ENCODE data around the gene UBE4B.
"Not testable (repeated sequence)": the region's sequence is repeated elsewhere in the genome, so short reads cannot be mapped to it uniquely, and the experiment has no call there.

UBE4B gene

DNA sequence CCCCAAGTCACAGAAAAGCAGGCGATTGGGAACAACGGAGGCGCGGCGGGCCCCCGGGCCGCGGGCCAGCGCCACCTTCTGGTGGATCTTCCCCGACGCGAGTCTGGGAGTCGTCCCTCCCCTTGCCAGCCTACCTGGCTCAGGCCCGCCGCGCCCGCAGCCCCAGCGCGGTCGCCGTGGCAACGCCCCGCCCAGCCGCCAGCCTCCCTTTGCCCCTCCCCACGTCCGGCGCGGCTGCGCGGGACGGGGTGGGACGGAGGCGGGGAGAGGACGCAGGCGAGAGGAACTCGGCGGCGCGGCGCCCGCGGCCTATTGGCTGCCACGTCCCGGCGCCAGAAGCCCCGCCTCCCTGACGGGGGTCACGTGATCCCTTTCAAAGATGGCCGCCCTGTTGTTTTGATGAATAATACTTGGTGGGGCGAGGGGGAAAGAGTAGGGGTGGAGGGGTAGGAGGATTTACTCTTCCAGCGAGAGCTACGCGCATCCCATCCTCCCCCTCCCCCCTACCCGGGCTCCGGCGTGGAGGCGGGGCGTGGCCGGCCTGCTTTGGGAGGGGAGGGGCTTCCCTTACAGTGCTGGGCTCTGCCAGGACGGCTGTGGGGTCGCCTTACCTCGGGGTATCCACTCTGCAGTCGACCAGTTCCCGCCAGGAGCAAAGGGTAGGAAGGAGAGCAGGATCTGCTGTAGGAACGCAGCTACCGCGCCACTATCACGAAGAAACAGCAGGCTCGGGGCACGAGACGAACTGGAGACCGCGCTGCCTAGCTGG, at the start of gene UBE4B:
UBE4B (plus strand) TSS at position 369 of the 769 bp plus-strand sequence. CDS start 713 bp downstream, outside the sequence.
- DNase-seq = peak; percentile 96

DNA sequence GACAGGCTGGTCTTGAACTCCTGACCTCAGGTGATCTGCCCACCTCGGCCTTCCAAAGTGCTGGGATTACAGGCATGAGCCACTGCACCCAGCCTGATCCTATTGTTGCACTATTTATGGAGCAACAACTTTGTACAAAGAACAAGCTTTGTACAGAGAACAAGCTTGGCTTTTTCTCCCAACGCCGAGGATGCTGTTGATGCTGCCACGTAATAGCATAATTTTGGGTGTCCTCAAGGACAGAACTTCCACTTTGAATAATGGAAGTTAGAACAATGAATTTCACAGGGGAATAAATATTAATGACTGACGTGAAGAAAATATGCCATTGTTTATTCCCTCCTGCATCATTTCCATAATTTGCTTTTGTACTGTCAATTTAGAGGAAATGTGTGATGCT, 48.5 kb upstream of the UBE4B start:
- no peak for DNase-seq

DNA sequence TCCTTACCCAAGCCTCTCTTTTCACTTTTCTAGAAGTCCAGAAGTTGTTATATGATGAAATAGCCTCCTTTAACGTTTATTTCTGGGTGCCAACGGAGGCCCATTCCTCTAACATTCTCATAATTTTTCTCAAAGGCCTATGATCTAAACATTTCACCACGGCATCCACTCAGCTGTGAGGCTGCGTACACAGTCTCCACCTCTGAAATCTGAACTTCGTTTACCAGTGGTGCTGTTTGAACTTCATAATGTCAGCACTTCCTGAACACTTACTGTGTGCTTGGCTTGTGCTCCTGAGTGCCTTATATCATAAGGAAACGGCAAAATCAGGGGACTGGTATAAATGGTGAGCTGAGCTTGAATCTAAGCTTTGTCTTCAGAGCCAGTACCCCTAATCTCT, 47.8 kb upstream of the UBE4B start:
- DNase-seq = no peak

DNA sequence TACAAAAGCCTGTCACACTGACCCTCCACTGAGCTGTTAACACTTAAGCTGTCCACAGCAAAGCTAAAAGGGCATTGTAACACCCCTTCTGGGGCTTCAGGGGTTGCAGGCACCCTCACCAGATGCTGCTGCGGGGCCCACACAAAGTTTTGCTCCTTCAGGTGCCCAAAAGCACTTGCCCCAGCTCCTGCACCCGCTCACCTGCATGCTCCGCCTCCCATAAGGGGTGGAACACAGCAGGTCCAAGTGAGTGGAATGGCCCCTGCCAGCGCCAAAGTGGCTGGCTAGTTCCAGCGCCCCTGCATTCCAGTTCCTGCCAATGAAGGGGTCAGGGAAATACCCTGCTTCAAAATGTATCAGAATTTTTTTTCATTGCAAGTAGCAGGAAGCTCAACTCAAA, 43.0 kb upstream of the UBE4B start:
- DNase-seq = no peak

DNA sequence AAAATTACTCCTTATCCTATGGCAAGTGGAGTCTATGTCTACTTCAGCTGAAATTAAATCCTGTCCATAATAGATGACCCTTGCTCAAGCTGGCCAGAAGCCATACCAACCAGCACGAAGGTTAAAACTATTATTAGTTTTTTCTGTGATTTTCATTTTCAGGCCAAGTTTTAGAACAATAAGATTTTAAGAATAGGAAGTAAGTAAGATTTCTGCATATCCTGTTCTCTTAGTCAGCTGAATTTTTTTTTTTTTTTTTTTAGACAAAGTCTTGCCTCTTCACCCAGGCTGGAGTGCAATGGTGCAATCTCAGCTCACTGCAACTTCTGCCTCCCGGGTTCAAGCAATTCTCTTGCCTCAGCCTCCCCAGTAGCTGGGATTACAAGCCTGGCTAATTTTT, 41.8 kb upstream of the UBE4B start:
- no peak for DNase-seq

DNA sequence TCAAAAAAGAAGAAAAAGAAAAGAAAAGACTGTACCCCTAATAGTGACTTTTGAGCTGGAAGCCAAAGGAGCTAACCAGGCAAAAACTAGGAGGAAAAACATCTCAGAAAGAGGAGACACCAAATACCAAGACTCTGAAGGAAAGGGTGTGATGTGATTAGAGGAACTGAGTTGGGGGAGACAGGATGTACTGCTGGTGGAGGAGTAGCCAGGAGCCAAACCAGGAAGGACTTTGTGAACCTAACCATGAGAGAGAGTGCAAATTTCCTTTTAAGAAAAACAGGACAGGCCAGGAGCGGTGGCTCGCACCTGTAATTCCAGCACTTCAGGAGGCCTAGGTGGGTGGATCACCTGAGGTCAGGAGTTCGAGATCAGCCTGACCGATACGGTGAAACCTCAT, 39.8 kb upstream of the UBE4B start:
- no peak for DNase-seq

DNA sequence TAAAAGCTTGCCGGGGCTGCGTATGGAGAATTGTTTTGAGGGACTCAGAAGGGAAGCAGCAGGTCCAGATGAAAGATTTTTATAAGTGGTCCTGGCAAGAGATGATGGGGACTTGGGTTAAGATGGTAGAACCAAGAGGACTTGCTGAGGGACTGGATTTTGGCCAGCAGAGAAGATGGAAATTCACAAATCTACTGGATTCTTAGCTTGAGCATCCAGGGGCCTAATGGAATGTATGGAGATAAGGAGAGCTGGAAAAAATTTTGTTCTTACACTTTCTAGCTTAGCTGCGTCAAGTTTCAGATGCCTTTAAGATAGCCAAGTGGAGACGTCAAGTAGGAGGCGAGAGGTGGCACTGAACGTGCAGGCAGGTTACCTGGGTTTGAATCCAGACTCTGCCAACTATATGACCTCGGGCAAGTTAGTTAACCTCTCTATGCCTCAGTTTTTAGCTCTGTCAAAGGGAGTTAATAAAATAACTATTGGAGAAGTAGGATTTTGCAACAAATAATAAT, 39.1 kb upstream of the UBE4B start:
- no peak for DNase-seq

DNA sequence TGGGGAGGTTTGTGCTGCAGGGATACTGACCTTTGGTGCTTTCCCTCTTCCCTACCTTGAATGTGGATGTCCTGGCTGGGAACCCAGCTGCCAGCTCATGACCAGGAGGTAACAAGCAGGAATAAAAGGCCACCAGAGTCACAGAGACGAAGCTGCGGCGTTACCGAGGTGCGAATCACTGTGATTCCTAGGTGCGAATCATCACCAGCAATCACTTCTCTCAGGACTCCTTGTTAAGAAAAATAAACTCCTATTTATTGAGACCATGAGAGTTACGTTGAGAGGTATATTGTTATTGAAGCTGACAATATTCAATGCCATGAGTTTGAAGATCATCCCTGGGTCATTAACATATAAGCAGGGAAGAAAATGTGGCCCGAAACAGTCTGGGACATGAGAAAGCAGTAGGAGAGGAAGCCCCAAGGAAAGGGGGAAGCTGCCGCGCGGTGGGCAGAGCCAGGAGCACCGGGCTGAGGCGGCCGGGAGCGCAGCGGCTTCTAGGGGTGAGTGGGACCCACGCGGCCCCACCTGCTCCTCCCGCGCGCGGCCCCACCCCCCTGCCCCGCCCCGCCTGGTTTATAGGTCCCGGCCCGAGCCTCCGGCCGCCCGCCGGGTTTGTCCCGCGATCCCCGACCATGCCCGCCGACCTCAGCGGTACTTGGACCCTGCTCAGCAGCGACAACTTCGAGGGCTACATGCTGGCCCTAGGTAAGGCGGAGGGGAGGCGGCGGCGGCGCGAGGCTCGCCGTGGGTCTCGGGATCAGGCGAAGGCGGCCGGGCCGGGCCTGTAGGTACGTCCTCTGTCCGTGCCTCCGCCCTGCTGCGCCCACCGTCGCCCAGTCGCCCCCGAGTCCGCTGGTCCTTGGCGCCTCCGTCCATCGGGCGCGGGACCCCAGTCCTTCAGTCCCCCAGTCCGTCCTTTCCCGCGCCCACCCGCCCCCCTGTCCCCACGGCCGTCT, 35.9 kb upstream of the UBE4B start, which contains the start of gene RBP7:
RBP7 (plus strand) TSS at position 605 of the 959 bp plus-strand sequence; CDS start at position 636, 31 bp downstream.
- no peak for DNase-seq

DNA sequence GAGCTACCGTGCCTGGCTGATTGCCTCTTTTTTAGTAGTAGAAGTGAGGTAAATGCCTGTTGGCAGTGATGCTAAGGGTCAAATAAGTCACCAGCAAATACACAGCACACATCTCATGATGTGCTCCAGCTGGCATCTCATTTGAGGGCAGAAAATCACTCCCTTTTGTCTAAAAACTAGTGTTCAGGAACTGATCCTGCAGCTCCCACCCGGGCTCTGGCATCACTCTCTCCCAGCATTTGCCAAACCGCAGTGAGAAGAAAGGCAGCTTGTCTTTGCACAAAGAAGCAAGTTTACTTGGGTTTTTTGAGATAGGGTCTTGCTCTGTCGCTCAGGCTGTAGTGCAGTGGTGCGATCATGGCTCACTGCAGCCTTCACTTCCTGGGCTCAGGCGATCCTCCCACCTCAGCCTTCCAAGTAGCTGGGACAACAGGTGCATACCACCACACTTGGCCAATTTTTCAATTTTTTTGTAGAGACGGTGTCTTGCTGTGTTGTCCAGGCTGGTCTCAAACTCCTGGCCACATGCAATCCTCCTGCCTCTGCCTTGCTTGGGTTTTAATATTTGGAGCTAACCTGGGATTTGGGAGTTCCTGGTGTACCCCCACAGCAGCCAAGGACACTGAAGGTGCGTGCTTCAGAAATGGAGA, 31.6 kb upstream of the UBE4B start:
- no peak for DNase-seq

DNA sequence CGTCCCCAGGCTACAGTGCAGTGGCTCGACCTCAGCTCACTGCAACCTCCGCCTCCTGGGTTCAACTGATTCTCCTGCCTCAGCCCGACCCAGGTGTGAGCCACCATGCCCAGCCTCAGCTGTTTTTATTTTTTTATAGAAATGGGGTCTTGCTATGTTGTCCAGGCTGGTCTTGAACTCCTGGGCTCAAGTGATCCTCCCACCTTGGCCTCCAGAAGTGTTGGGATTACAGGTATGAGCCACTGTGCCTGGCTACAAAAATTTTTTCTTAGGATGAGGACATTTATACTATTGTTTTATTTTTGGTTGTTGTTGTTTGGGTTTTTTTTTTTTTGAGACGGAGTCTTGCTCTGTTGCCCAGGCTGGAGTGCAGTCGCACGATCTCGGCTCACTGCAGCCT, 27.5 kb upstream of the UBE4B start:
- DNase-seq = not testable (repeated sequence)

DNA sequence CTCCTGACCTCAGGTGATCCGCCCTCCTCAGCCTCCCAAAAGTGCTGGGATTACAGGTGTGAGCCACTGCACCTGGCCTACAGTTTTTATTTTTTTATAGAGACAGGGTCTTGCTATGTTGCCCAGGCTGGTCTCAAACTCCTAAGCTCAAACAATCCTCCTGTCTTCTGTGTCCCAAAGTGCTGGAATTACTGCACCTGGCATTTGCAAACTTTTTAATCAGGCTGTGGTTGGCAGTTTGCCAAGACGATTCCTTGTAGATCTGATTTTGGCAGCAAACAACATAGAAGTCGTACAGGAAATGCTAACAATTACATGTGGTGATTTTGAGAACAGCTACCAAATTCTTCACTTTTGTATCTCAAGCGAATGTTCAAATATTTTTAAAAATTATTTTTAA, 25.6 kb upstream of the UBE4B start:
- no peak for DNase-seq

DNA sequence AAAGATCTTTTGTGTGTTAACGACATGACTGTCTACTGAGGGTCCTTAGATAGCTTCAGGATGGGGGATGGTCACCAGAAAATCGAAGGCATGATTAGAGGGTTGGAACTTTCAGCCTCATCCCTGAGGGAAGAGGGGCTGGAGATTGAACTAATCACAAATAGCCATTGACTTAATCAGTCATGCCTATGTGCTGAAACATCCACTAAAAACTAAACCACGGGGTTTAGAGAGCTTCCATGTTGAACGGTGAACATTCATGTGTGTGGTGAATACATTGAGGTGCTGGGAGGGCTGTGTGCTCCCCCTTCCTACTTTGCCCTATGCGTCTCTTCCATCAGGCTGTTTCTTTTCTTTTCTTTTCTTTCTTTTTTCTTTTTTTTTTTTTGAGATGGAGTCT, 18.7 kb upstream of the UBE4B start:
- DNase-seq = no peak

DNA sequence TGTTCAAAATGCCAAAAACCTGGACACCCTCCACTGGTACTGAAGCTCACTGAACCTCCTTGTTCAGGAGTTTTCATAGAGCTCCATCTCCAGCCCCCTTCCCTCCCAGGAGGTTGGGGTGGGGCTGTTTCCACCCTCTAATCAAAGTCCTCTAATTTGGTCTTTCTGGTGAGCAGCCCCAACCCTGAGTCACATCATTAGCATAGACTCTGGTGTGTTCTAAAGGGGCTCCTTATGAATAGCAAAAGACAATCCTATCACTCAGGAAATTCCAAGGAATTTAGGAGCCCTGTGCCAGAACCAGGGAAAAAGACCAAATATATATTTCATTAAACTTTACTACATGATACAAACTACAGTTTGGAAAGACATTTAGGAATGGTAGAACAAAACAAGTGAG, 13.2 kb upstream of the UBE4B start:
- no peak for DNase-seq

DNA sequence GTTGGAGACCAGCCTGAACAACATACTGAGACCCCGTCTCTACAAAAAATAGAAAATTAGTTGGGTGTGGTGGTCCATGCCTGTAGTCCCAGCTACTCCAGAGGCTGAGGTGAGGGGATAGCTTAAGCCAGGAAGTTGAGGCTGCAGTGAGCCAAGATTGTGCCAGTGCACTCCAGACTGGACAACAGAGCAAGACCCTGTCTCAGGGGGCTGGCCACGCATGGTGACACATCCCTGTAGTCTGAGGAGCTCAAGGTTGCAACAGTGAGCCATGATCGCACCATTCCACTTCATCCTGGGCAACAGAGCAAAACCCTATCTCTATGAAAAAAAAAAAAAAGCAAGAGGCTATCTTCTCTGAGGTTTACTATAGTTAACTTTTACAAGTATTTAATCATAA, 12.7 kb upstream of the UBE4B start:
- DNase-seq = no peak

DNA sequence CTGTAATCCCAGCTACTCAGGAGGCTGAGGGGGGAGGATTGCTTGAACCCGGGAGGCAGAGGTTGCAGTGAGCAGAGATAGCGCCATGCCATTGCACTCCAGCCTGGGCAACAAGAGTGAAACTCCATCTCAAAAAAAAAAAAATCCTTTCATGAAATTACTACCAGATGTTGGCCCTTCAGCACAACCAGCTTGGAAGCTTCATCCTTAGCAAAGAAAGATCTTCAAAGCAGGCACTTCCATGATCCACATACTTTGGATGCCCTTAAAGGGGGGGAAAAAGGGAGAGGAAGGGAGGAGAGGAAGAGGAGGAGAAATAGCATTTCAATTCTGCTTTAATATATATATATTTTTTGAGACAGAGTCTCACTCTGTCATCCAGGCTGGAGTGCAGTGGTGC, 12.1 kb upstream of the UBE4B start:
- DNase-seq = not testable (repeated sequence)

DNA sequence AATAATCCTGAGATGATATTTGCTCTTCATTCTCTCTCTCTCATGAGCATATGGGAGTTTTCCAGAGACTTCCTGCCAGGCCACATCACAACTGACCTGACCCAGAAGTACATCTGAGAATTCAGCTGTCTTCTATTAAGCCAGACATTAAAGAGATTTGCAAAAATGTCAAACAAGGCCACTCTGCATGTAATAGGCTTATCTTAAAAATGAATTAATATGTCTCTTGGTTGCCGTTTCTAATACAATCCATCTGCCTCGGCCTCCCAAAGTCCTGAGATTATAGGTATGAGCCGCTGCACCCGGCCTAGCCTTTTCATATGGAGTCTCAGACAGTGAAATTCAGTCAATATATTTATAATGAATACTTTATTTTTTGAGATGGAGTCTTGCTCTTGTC, 10.8 kb upstream of the UBE4B start:
- not testable (repeated sequence) for DNase-seq

DNA sequence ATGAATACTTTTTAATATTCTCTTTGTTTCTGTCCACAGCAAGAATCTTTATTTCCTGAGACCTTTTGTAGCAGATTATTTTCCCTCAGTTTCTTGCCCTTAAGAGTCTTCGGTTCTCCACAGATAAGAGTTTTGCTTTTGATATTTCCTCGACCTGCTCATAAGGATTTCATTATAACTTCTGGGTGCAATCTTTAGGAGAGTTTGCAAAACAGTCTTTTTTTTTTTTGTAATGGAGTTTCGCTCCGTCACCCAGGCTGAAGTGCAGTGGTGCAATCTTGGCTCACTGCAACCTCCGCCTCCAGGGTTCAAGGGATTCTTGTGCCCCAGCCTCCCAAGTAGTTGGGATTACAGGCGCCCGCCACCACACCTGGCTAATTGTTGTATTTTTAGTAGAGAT, 10.1 kb upstream of the UBE4B start:
- DNase-seq = no peak

DNA sequence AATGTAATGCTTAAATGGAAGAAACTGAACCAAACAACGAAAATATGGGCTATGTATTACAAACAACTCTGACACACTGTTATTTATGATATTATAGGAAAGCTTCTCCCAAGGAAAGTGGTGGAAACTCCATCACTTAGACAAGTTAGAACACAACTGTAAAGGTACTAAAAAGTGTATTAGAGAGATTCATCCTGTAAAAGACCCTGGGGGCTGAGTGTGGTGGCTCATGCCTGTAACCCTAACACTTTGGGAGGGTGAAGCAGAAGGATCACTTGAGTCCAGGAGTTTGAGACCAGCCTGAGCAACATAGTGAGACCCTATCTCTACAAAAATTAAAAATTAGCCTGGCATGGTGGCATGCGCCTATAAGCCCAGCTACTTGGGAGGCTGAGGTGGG, 7.4 kb upstream of the UBE4B start:
- no peak for DNase-seq

DNA sequence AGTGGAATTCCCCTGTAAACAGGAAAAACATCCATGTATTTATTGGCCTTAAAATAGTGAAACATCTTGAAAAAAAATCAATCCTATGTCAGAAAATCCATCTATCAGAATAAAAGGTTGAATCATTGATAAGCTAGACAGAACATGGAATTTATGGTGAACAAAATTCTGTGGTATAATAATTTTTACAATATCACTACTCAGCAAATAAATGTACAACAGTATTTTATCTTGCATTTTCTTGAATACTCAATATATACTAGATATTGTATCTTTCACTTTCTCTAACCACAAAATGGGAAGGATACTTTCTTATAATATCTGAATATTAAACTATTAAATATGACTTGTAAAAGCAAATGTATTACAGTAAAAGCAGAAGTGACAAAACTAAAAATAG, 5.7 kb upstream of the UBE4B start:
- DNase-seq = no peak

DNA sequence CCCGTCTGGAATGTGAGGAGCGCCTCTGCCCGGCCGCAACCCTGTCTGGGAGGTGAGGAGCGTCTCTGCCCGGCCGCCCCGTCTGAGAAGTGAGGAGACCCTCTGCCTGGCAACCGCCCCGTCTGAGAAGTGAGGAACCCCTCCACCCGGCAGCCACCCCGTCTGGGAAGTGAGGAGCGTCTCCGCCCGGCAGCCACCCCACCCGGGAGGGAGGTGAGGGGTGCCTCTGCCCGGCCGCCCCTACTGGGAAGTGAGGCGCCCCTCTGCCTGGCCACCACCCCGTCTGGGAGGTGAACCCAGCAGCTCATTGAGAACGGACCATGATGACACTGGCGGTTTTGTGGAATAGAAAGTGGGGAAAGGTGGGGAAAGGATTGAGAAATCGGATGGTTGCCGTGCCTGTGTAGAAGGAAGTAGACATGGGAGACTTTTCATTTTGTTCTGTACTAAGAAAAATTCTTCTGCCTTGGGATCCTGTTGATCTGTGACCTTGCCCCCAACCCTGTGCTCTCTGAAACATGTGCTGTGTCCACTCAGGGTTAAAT, 3.7 kb upstream of the UBE4B start:
- not testable (repeated sequence) for DNase-seq

DNA sequence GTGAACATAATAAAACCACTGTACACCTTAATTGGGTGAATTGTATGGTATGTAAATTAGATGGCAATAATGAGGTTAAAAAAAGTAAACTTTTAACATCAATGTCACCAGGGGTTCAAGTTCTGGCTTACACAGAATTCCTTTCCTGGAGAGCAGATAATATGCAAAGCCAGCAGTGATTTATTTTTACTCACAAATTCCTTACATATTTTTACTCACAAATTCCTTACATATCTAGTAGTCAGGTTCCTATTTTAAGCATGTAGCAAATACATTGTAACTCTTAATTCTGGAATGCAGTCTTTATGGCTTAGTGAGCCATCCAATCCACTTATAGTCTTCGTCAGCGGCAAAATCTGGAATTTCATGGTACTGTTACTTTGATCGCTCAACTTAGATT, 1.3 kb upstream of the UBE4B start:
- DNase-seq = no peak

DNA sequence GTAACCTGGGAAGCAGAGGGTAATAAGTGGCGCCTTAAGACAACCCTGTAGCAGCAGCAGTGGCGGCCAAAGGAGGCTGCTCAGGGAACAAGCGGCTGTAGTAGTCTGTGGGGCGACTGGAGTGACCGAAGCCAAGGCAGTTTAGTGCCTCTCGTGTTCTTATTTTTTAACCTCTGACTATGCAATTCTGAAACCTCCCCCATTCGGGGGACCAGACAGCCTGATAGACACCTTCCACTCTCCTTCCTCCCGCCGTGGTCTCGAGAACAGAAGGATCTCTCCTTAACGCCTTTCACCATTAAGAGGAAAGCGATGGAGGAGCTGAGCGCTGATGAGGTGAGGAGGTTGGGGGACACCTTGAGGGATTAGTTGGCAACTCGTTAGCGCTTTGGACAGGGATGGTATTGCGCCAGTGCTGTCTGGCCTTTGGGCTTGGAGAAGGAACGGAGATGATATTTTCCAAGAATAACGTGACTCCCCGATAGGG, 644 bp downstream of the UBE4B start:
- peak; percentile 37 for DNase-seq

DNA sequence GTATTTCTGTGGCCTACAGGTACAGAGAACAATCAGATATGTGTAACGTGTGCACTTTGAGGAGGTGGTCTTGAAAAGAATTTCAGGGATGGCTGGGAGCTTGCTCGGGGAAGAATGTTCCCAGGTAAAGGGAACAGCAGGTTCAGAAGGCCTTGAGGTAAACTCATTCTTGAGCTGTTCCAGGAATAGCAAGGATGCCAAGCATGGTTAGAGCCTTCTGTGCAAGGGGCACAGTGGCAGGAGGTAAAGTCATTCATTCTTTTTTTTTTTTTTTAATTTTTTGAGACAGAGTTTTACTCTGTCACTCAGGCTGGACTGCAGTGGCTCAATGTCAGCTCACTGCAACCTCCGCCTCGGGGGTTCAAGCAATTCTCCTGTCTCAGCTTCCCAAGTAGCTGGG, 10.0 kb downstream of the UBE4B start:
- DNase-seq = no peak

All from NK-92 treated with Interleukin-12 subunit alpha and Interleukin-12 subunit beta, amount 100 ng/mL, for 24 hours (cell line).